SK-N-SH (cell line): ENCODE measurements around the gene ANKS1B. TPM values are rescaled to one million over a fixed set of nuclear protein-coding genes. Genes with fewer than 3 reads are reported as not detected.
A peak's percentile ranks its signal among the peaks of the same experiment; 100 is the strongest.

Experiments
- CTCF ChIA-PET: fragments of 300-600, 350-600 bp; formaldehyde crosslinking; extraction: SDS; loops from one replicate; lab custom pipeline; 2021; lab: Yijun Ruan, JAX
- POLR2A ChIA-PET: fragments of 350-600 bp; sonication (Branson Sonifier 250); formaldehyde crosslinking; extraction: SDS; loops from one replicate; lab custom pipeline; 2020; ENCODE audit warnings: antibody characterized with exemption, inconsistent platforms; lab: Yijun Ruan, JAX
- DNase-seq: peaks from one replicate; pipeline ENCODE4 v3.0.0; 2012
- H2AFZ ChIP-seq: fragments of 200-600 bp; sonication (generic); 2 replicates; pipeline ENCODE4 v1.8.1; 2016; ENCODE audit warnings: antibody characterized with exemption, mild to moderate bottlenecking, low read depth
- H3F3A ChIP-seq: fragments of 200-600 bp; sonication (generic); replicated peaks from 2 replicates; pipeline ENCODE3; 2016; ENCODE audit warnings: antibody characterized with exemption, mild to moderate bottlenecking; ENCODE audit not compliant: insufficient read depth
- H3K27ac ChIP-seq, 2 experiments: fragments of 200-500 bp in 1 of 2; fragments of 200-600 bp in 1 of 2; sonication (Bioruptor generic) in 1 of 2; sonication (generic), shearing (Covaris generic) in 1 of 2; 2 replicates each; pipeline versions ENCODE4 v1.5.1 to v1.6.1; 2014 to 2016; ENCODE audit warnings: low read depth in 2 of 2, inconsistent platforms in 1 of 2, low read length in 1 of 2, mild to moderate bottlenecking in 1 of 2, mixed read lengths in 1 of 2
- H3K27me3 ChIP-seq: fragments of 200-600 bp; sonication (generic), shearing (Covaris generic); 2 replicates; pipeline ENCODE4 v1.6.1; 2016; ENCODE audit warnings: mixed run types; ENCODE audit not compliant: insufficient read depth
- H3K36me3 ChIP-seq, 2 experiments: fragments of 200-500 bp in 1 of 2; fragments of 200-600 bp in 1 of 2; sonication (Bioruptor generic) in 1 of 2; sonication (generic) in 1 of 2; replicated peaks in 1 of 2; 2 replicates each; pipeline versions ENCODE3 to v1.5.1; 2014 to 2016; ENCODE audit warnings: low read length in 1 of 2, mild to moderate bottlenecking in 1 of 2; ENCODE audit not compliant: insufficient read depth in 2 of 2, control insufficient read depth in 1 of 2
- H3K4me1 ChIP-seq, 2 experiments: fragments of 200-500 bp in 1 of 2; fragments of 200-600 bp in 1 of 2; sonication (Bioruptor generic) in 1 of 2; sonication (generic), shearing (Covaris generic) in 1 of 2; 2 replicates each; pipeline versions ENCODE4 v1.5.1 to v1.6.1; 2014 to 2016; ENCODE audit warnings: low read depth in 1 of 2, low read length in 1 of 2, mixed run types in 1 of 2; ENCODE audit not compliant: insufficient read depth in 2 of 2, control insufficient read depth in 1 of 2
- H3K4me2 ChIP-seq: fragments of 200-600 bp; sonication (generic), shearing (Covaris generic); 2 replicates; pipeline ENCODE4 v1.6.1; 2017; ENCODE audit warnings: mixed run types
- H3K4me3 ChIP-seq, 2 experiments: fragments of 200-500 bp in 1 of 2; fragments of 200-600 bp in 1 of 2; sonication (Bioruptor generic) in 1 of 2; sonication (generic), shearing (Covaris generic) in 1 of 2; 2 replicates each; pipeline versions ENCODE4 v1.5.1 to v1.8.1; 2014 to 2016; ENCODE audit warnings: low read depth in 2 of 2, inconsistent platforms in 1 of 2, low read length in 1 of 2, mild to moderate bottlenecking in 1 of 2, mixed read lengths in 1 of 2, moderate library complexity in 1 of 2
- H3K79me2 ChIP-seq: fragments of 200-600 bp; sonication (generic); 2 replicates; pipeline ENCODE4 v1.8.1; 2017; ENCODE audit warnings: mild to moderate bottlenecking; ENCODE audit not compliant: insufficient read depth
- H3K9ac ChIP-seq: fragments of 200-600 bp; sonication (generic); 2 replicates; pipeline ENCODE4 v1.6.1; 2017; ENCODE audit warnings: mixed run types
- H3K9me2 ChIP-seq: fragments of 200-600 bp; sonication (generic); 2 replicates; pipeline ENCODE4 v1.6.1; 2017; ENCODE audit warnings: mixed run types
- H3K9me3 ChIP-seq: fragments of 200-600 bp; sonication (generic); 2 replicates; pipeline ENCODE4 v1.6.1; 2017; ENCODE audit warnings: mixed run types, mild to moderate bottlenecking, moderate library complexity
- H4K20me1 ChIP-seq: fragments of 200-600 bp; sonication (generic); 2 replicates; pipeline ENCODE4 v1.6.1; 2017; ENCODE audit warnings: mild to moderate bottlenecking, mixed run types; ENCODE audit not compliant: insufficient read depth
- CHD2 ChIP-seq: fragments of 150-350 bp; IDR thresholded peaks from 2 replicates; pipeline ENCODE4 v1.6.1; 2018; ENCODE audit warnings: low read length; ENCODE audit not compliant: partially characterized antibody
- ELF1 ChIP-seq: IDR thresholded peaks from 2 replicates; pipeline ENCODE4 v1.4.0; 2012
- EP300 ChIP-seq, 2 experiments: IDR thresholded peaks; 2 replicates each; pipeline versions ENCODE4 v1.4.0 to v1.6.1; 2012; ENCODE audit warnings: borderline replicate concordance in 1 of 2, low read depth in 1 of 2, low read length in 1 of 2
- EZH2phosphoT487 ChIP-seq: fragments of 200-600 bp; sonication (generic); IDR thresholded peaks from 2 replicates; pipeline ENCODE4 v1.6.1; 2017; ENCODE audit warnings: low read depth, mixed run types, mild to moderate bottlenecking, antibody characterized with exemption, moderate library complexity, borderline replicate concordance
- FOSL2 ChIP-seq: IDR thresholded peaks from 2 replicates; pipeline ENCODE4 v1.4.0; 2012; ENCODE audit warnings: low read depth, mild to moderate bottlenecking, moderate library complexity, borderline replicate concordance
- FOXJ3 ChIP-seq: sonication (generic); formaldehyde crosslinking; IDR thresholded peaks from 2 replicates; pipeline ENCODE4 v1.5.1; 2020; ENCODE audit warnings: mild to moderate bottlenecking, missing genetic modification reagents
- FOXM1 ChIP-seq: IDR thresholded peaks from 2 replicates; pipeline ENCODE4 v1.4.0; 2012; ENCODE audit warnings: low read depth, mild to moderate bottlenecking
- GABPA ChIP-seq: IDR thresholded peaks from 2 replicates; pipeline ENCODE4 v1.4.0; 2012; ENCODE audit warnings: low read depth, mild to moderate bottlenecking
- GATA2 ChIP-seq: sonication (generic); formaldehyde crosslinking; IDR thresholded peaks from 2 replicates; pipeline ENCODE4 v1.5.0; 2020; ENCODE audit warnings: mild to moderate bottlenecking, missing genetic modification reagents
- MAX ChIP-seq: IDR thresholded peaks from 2 replicates; pipeline ENCODE4 v1.4.0; 2012; ENCODE audit warnings: low read depth
- MEF2A ChIP-seq: IDR thresholded peaks from 2 replicates; pipeline ENCODE4 v1.4.0; 2012; ENCODE audit warnings: low read depth, borderline replicate concordance
- MXI1 ChIP-seq: IDR thresholded peaks from 2 replicates; pipeline ENCODE4 v1.6.1; 2012; ENCODE audit warnings: mild to moderate bottlenecking, low read depth, low read length, improper control_type of control experiment
- NFIC ChIP-seq: IDR thresholded peaks from 2 replicates; pipeline ENCODE4 v1.4.0; 2012; ENCODE audit warnings: borderline replicate concordance
- NRF1 ChIP-seq: IDR thresholded peaks from 2 replicates; pipeline ENCODE4 v1.6.1; 2012; ENCODE audit warnings: low read depth, mild to moderate bottlenecking, low read length
- PBX3 ChIP-seq: IDR thresholded peaks from 2 replicates; pipeline ENCODE4; 2012
- POLR2AphosphoS5 ChIP-seq: IDR thresholded peaks from 2 replicates; pipeline ENCODE4 v1.6.1; 2012; ENCODE audit warnings: low read depth, low read length
- RAD21 ChIP-seq: IDR thresholded peaks from 2 replicates; pipeline ENCODE4 v1.6.1; 2012; ENCODE audit warnings: mild to moderate bottlenecking, low read length
- RXRA ChIP-seq: IDR thresholded peaks from 2 replicates; pipeline ENCODE4 v1.4.0; 2012; ENCODE audit warnings: low read depth, mild to moderate bottlenecking, borderline replicate concordance
- SIN3A ChIP-seq: IDR thresholded peaks from 2 replicates; pipeline ENCODE4 v1.6.1; 2012; ENCODE audit warnings: low read depth, mild to moderate bottlenecking, low read length, moderate library complexity, borderline replicate concordance
- TCF12 ChIP-seq: IDR thresholded peaks from 2 replicates; pipeline ENCODE4 v1.4.0; 2012
- TEAD4 ChIP-seq: IDR thresholded peaks from 2 replicates; pipeline ENCODE4 v1.4.0; 2012; ENCODE audit warnings: mild to moderate bottlenecking, borderline replicate concordance; ENCODE audit not compliant: insufficient read depth
- USF1 ChIP-seq: IDR thresholded peaks from 2 replicates; pipeline ENCODE4 v1.4.0; 2012; ENCODE audit warnings: low read depth, borderline replicate concordance
- USF2 ChIP-seq: fragments of 150-350 bp; IDR thresholded peaks from 2 replicates; pipeline ENCODE4 v1.6.1; 2017; ENCODE audit warnings: antibody characterized with exemption, low read length, low read depth, borderline replicate concordance
- YY1 ChIP-seq: IDR thresholded peaks from 2 replicates; pipeline ENCODE4 v1.4.0; 2012; ENCODE audit warnings: low read depth, mild to moderate bottlenecking
- ZBTB33 ChIP-seq: IDR thresholded peaks from 2 replicates; pipeline ENCODE4 v1.4.0; 2012; ENCODE audit warnings: low read depth, borderline replicate concordance
- WGBS: methylation state at CpG from one replicate; pipeline ENCODE4 v1.1.6; 2017; ENCODE audit warnings: low lambda C conversion rate; 5-methylcytosine and 5-hydroxymethylcytosine counted together
- polyA plus RNA-seq, 3 experiments: library from polyadenylated mRNA; depleted of rRNA; stranded (reverse); fragments of >200 nt; gene quantifications; 2 replicates each; pipeline ENCODE4 v1.2.3, GENCODE V29; 2012

The ANKS1B gene
- polyA plus RNA-seq, 1 of the 3 experiments (the other 2 are of a cell fraction), result 1.8 TPM

GRCh38 chr12:99700032-99700431, 284.7 kb downstream of the ANKS1B start:
- no peak for DNase-seq
- Histone ChIP-seq H3K36me3 (no peaks in the 10 kb centered on the region), H3K79me2 (no peaks in the 10 kb centered on the region), H3K9ac (no peak overlapping the region), H3K4me1 (no peaks in the 10 kb centered on the region; a peak in 1 of 4 replicates), H3K9me2 (no peaks in the 10 kb centered on the region), H3K9me3 (no peaks in the 10 kb centered on the region), H3K4me3 (no peak overlapping the region), H3K27ac (no peak overlapping the region), H2AFZ (no peak overlapping the region), H4K20me1 (no peaks in the 10 kb centered on the region), H3K27me3 (no peaks in the 10 kb centered on the region), H3K4me2 (peak overlapping the region; percentile 3; the same call in 1 of the 2 replicates), H3F3A (no peaks in the 10 kb centered on the region)
- no peak for TF ChIP-seq POLR2AphosphoS5
- TF ChIP-seq NRF1, result no peak
- TF ChIP-seq RAD21, result no peak
- no peak for TF ChIP-seq FOXM1
- TF ChIP-seq PBX3, result no peak
- no peak for TF ChIP-seq RXRA
- TF ChIP-seq MAX, result no peak
- TF ChIP-seq SIN3A, result no peak
- TF ChIP-seq MEF2A, result no peak
- no peak for TF ChIP-seq USF1
- TF ChIP-seq CHD2, result no peak
- no peak for TF ChIP-seq EP300 (IDR thresholded peaks at IDR 0.05; ENCODE audit: borderline replicate concordance in 1 of 2, low read depth in 1 of 2, low read length in 1 of 2)
- TF ChIP-seq YY1, result no peak
- TF ChIP-seq USF2, result no peak
- TF ChIP-seq MXI1, result no peak
- ChIA-PET CTCF (no interaction called here), POLR2A (no interaction called here)

- no peak for DNase-seq
- Histone ChIP-seq H3F3A (no peaks in the 10 kb centered on the region), H3K9me2 (no peaks in the 10 kb centered on the region), H3K9me3 (no peaks in the 10 kb centered on the region), H3K9ac (no peak overlapping the region), H3K4me3 (no peak overlapping the region), H3K4me1 (no peaks in the 10 kb centered on the region; a peak in 1 of 4 replicates), H3K4me2 (no peak overlapping the region), H3K79me2 (no peaks in the 10 kb centered on the region), H3K36me3 (no peaks in the 10 kb centered on the region), H2AFZ (no peak overlapping the region), H4K20me1 (no peaks in the 10 kb centered on the region), H3K27ac (no peak overlapping the region), H3K27me3 (no peaks in the 10 kb centered on the region)
- ChIA-PET CTCF (interaction anchor here (0.9 kb wide), 1 partner anchor 35 kb away, joined by 3 read pairs; no protein-coding TSS in a partner anchor), POLR2A (no interaction called here)
- 32% methylated on average over 2 of the region's 2 CpGs for WGBS
- no peak for TF ChIP-seq NRF1
- TF ChIP-seq ZBTB33, result no peak
- no peak for TF ChIP-seq USF2
- no peak for TF ChIP-seq EZH2phosphoT487
- TF ChIP-seq FOSL2, result no peak
- TF ChIP-seq GABPA, result no peak
- TF ChIP-seq EP300 (IDR thresholded peaks at IDR 0.05; ENCODE audit: borderline replicate concordance in 1 of 2, low read depth in 1 of 2, low read length in 1 of 2), result no peak
- no peak for TF ChIP-seq NFIC
- TF ChIP-seq FOXJ3 (CRISPR knock-in tag), result no peak
- TF ChIP-seq TEAD4, result no peak
- no peak for TF ChIP-seq GATA2 (CRISPR knock-in tag)
- no peak for TF ChIP-seq TCF12
- no peak for TF ChIP-seq ELF1
- no peak for TF ChIP-seq MXI1
Observed at GRCh38 chr12:99695050-99695449, 289.7 kb downstream of the ANKS1B start.
